Hepatocyte (in vitro differentiated cells): ENCODE results near the gene KRT23.

Source experiments
- EZH2 ChIP-seq: fragments of 200-600 bp; sonication (generic); IDR thresholded peaks from 2 replicates; pipeline ENCODE4 v1.6.1; 2016; ENCODE audit warnings: antibody characterized with exemption, mild to moderate bottlenecking, borderline replicate concordance
- EZH2phosphoT487 ChIP-seq: fragments of 200-600 bp; sonication (generic); IDR thresholded peaks from one replicate; pipeline ENCODE4 v1.6.1; 2018; ENCODE audit warnings: antibody characterized with exemption, mild to moderate bottlenecking, low read depth, moderate library complexity; ENCODE audit not compliant: unreplicated experiment, severe bottlenecking

DNA sequence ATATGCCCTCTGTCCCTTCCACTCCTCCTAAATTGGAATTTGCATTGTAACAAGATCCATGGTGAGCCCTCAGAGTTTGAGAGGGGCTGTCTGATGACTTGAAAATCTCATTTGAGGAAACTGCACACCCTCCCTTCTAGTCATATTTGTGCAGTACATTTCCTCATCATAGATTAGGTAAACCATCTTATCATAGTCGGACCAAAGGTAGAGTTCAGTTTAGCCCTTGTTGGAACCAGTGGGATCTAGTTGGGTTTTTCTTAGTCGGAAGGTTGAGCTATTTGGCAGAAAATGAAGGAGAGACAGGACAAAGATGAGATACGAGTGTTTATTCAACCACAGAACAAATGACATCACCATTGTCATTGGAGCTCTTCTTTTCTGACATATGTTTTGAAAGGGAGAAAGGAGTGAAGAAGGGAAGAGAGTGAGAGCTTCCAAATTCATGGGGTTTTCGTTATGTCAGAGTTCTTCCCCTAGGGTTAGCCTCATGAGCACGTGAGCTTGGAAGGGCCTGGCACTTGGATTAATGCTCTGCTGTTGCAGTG is 36.6 kb downstream of the KRT23 start:
- TF ChIP-seq EZH2phosphoT487: no peak
- no peak for TF ChIP-seq EZH2
